H1 (cell line): ENCODE measurements around the gene GPR15LG. TPM values are rescaled to one million over a fixed set of nuclear protein-coding genes. Genes with fewer than 3 reads are reported as not detected.

Experiments
- CTCF ChIA-PET: fragments of 300-600 bp; sonication (Branson Sonifier 250); formaldehyde crosslinking; loops from one replicate; lab custom pipeline; 2021; ENCODE audit not compliant: partially characterized antibody; lab: Charles Lee
- POLR2A ChIA-PET: fragments of 300-600 bp; sonication (Branson Sonifier 250); formaldehyde crosslinking; loops from one replicate; lab custom pipeline; 2021; ENCODE audit warnings: inconsistent platforms; ENCODE audit not compliant: partially characterized antibody; lab: Charles Lee
- DNase-seq, 2 experiments: peaks; one replicate each; pipeline versions ENCODE4 v3.0.0 to v3.0.0-alpha.2; 2010 to 2022; ENCODE audit warnings: low spot score in 2 of 2, low read depth in 1 of 2, mixed read lengths in 1 of 2
- FAIRE-seq: peaks from 2 replicates; lab custom pipeline; 2011; peaks lifted over from hg19 to GRCh38; lab: Jason Lieb, UNC
- H2AFZ ChIP-seq: 2 replicates; pipeline ENCODE4 v1.8.1; 2012; ENCODE audit warnings: low read length, inconsistent platforms
- H2AK5ac ChIP-seq: 2 replicates; pipeline ENCODE4 v1.6.1; 2013; ENCODE audit warnings: low read depth, low read length
- H2BK120ac ChIP-seq: replicated peaks from 2 replicates; pipeline ENCODE3; 2013; ENCODE audit warnings: low read depth, low read length, inconsistent platforms
- H2BK12ac ChIP-seq: 2 replicates; pipeline ENCODE4 v1.6.1; 2013; ENCODE audit warnings: low read depth, low read length
- H2BK15ac ChIP-seq: 2 replicates; pipeline ENCODE4 v1.6.1; 2013; ENCODE audit warnings: low read length
- H2BK20ac ChIP-seq: 2 replicates; pipeline ENCODE4 v1.6.1; 2013; ENCODE audit warnings: low read length
- H2BK5ac ChIP-seq: 2 replicates; pipeline ENCODE4 v1.6.1; 2013; ENCODE audit warnings: low read depth, low read length
- H3K14ac ChIP-seq: 2 replicates; pipeline ENCODE4 v1.6.1; 2013; ENCODE audit warnings: inconsistent platforms; ENCODE audit not compliant: insufficient read length
- H3K18ac ChIP-seq: 2 replicates; pipeline ENCODE4 v1.6.1; 2013; ENCODE audit warnings: low read length; ENCODE audit errors: extremely low read depth
- H3K23ac ChIP-seq: 2 replicates; pipeline ENCODE4 v1.6.1; 2013; ENCODE audit warnings: inconsistent platforms; ENCODE audit not compliant: insufficient read length
- H3K23me2 ChIP-seq: 2 replicates; pipeline ENCODE4 v1.6.1; 2013; ENCODE audit warnings: low read depth, low read length
- H3K27ac ChIP-seq: 2 replicates; pipeline ENCODE4 v1.6.1; 2011; ENCODE audit warnings: low read depth, low read length, inconsistent platforms
- H3K27me3 ChIP-seq, 4 experiments: replicated peaks in 1 of 4; 1 replicate in 1 of 4; 2 replicates in 3 of 4; pipeline versions ENCODE4 v1.6.1 to v1.8.1; 2011 to 2013; ENCODE audit warnings: low read length in 3 of 4, mild to moderate bottlenecking in 3 of 4, inconsistent platforms in 2 of 4, mixed read lengths in 2 of 4, moderate library complexity in 1 of 4; ENCODE audit not compliant: control insufficient read depth in 3 of 4, insufficient read depth in 3 of 4; ENCODE audit errors: extremely low read depth in 1 of 4
- H3K36me3 ChIP-seq, 4 experiments: 2 replicates each; pipeline versions ENCODE4 v1.6.1 to v1.8.1; 2011 to 2013; ENCODE audit warnings: mild to moderate bottlenecking in 4 of 4, low read length in 3 of 4, moderate library complexity in 2 of 4, control low read depth in 1 of 4, inconsistent platforms in 1 of 4; ENCODE audit not compliant: insufficient read depth in 4 of 4, control insufficient read depth in 2 of 4
- H3K4ac ChIP-seq: replicated peaks from 2 replicates; pipeline ENCODE3; 2013; ENCODE audit warnings: low read length, low read depth, mixed read lengths, inconsistent platforms; ENCODE audit not compliant: insufficient read length
- H3K4me1 ChIP-seq, 4 experiments: replicated peaks in 1 of 4; 1 replicate in 1 of 4; 2 replicates in 3 of 4; pipeline versions ENCODE4 v1.6.1 to v1.8.1; 2011 to 2013; ENCODE audit warnings: low read length in 3 of 4, inconsistent platforms in 2 of 4, mixed read lengths in 1 of 4; ENCODE audit not compliant: insufficient read depth in 4 of 4, control insufficient read depth in 3 of 4
- H3K4me2 ChIP-seq, 2 experiments: 2 replicates each; pipeline versions ENCODE4 v1.6.1 to v1.8.1; 2011 to 2013; ENCODE audit warnings: low read depth in 2 of 2, low read length in 2 of 2, control low read depth in 1 of 2, inconsistent platforms in 1 of 2, mild to moderate bottlenecking in 1 of 2; ENCODE audit not compliant: insufficient read depth in 1 of 2
- H3K4me3 ChIP-seq, 4 experiments: fragments of 200-600, 300-600 bp in 1 of 4; sonication (generic), shearing (Covaris generic), sonication (Bioruptor Twin) in 1 of 4; 2 replicates each; pipeline versions ENCODE4 v1.5.1 to v1.8.1; 2011 to 2016; ENCODE audit warnings: low read length in 4 of 4, low read depth in 3 of 4, control low read depth in 2 of 4, inconsistent platforms in 2 of 4, mild to moderate bottlenecking in 2 of 4, mixed read lengths in 1 of 4, moderate library complexity in 1 of 4; ENCODE audit not compliant: insufficient read depth in 2 of 4; ENCODE audit errors: extremely low read depth in 1 of 4
- H3K56ac ChIP-seq: replicated peaks from 2 replicates; pipeline ENCODE3; 2013; ENCODE audit warnings: low read depth, mild to moderate bottlenecking, mixed read lengths, low read length, inconsistent platforms; ENCODE audit not compliant: insufficient read length
- H3K79me1 ChIP-seq: 2 replicates; pipeline ENCODE4 v1.6.1; 2013; ENCODE audit warnings: low read depth, low read length, control low read depth
- H3K79me2 ChIP-seq, 2 experiments: 2 replicates each; pipeline versions ENCODE4 v1.6.1 to v1.8.1; 2012 to 2013; ENCODE audit warnings: low read length in 2 of 2, mild to moderate bottlenecking in 2 of 2, inconsistent platforms in 1 of 2; ENCODE audit not compliant: insufficient read depth in 2 of 2, control insufficient read depth in 1 of 2
- H3K9ac ChIP-seq, 4 experiments: replicated peaks in 1 of 4; 1 replicate in 1 of 4; 2 replicates in 3 of 4; pipeline versions ENCODE4 v1.6.1 to v1.8.1; 2011 to 2013; ENCODE audit warnings: low read depth in 3 of 4, low read length in 3 of 4, control low read depth in 2 of 4, mild to moderate bottlenecking in 2 of 4, moderate library complexity in 2 of 4, inconsistent platforms in 1 of 4; ENCODE audit errors: extremely low read depth in 1 of 4
- H3K9me3 ChIP-seq, 2 experiments: 2 replicates each; pipeline versions ENCODE4 v1.6.1 to v1.8.1; 2012 to 2013; ENCODE audit warnings: mild to moderate bottlenecking in 2 of 2, moderate library complexity in 2 of 2, control low read depth in 1 of 2, inconsistent platforms in 1 of 2, low read depth in 1 of 2, low read length in 1 of 2, mixed read lengths in 1 of 2; ENCODE audit not compliant: insufficient read depth in 2 of 2
- H4K20me1 ChIP-seq, 2 experiments: replicated peaks in 1 of 2; 2 replicates each; pipeline versions ENCODE3 to v1.8.1; 2011 to 2013; ENCODE audit warnings: inconsistent platforms in 2 of 2, low read length in 2 of 2, mild to moderate bottlenecking in 1 of 2; ENCODE audit not compliant: insufficient read depth in 2 of 2, control insufficient read depth in 1 of 2
- H4K5ac ChIP-seq: 2 replicates; pipeline ENCODE4 v1.6.1; 2013; ENCODE audit warnings: low read length, low read depth, mixed read lengths, inconsistent platforms; ENCODE audit not compliant: insufficient read length
- H4K8ac ChIP-seq: 2 replicates; pipeline ENCODE4 v1.8.0; 2013; ENCODE audit warnings: mild to moderate bottlenecking, moderate library complexity, low read length, inconsistent platforms; ENCODE audit not compliant: insufficient read depth; ENCODE audit errors: extremely low read depth
- H4K91ac ChIP-seq: replicated peaks from 2 replicates; pipeline ENCODE3; 2013; ENCODE audit warnings: low read length, mixed read lengths, inconsistent platforms; ENCODE audit not compliant: insufficient read length
- ATF2 ChIP-seq: IDR thresholded peaks from 2 replicates; pipeline ENCODE4 v1.6.1; 2012; ENCODE audit warnings: low read length, inconsistent platforms
- CBX8 ChIP-seq: fragments of 300-800, 300-1000 bp; sonication (generic); IDR thresholded peaks from 2 replicates; pipeline ENCODE4 v1.7.1; 2016; ENCODE audit warnings: low read depth, low read length, borderline replicate concordance
- CHD1 ChIP-seq: IDR thresholded peaks from 2 replicates; pipeline ENCODE4 v1.6.1; 2012; ENCODE audit warnings: low read depth, low read length, improper control_type of control experiment
- NANOG ChIP-seq: IDR thresholded peaks from 2 replicates; pipeline ENCODE4 v1.6.1; 2011; ENCODE audit warnings: low read length, low read depth, mild to moderate bottlenecking, inconsistent platforms; ENCODE audit not compliant: insufficient read depth, poor library complexity, severe bottlenecking
- PHF8 ChIP-seq: fragments of 200-600 bp; sonication (generic); conservative IDR thresholded peaks from 2 replicates; pipeline ENCODE4 v1.7.1; 2012; ENCODE audit warnings: low read depth, mild to moderate bottlenecking, inconsistent platforms, low read length, moderate library complexity
- POU5F1 ChIP-seq: IDR thresholded peaks from 2 replicates; pipeline ENCODE4 v1.6.1; 2011; ENCODE audit warnings: low read depth, mild to moderate bottlenecking, low read length, moderate library complexity
- RAD21 ChIP-seq, 2 experiments: IDR thresholded peaks in 1 of 2; conservative IDR thresholded peaks in 1 of 2; 2 replicates each; pipeline ENCODE4 v1.6.1; 2011; ENCODE audit warnings: low read depth in 2 of 2, low read length in 2 of 2, improper control_type of control experiment in 1 of 2, inconsistent platforms in 1 of 2, mild to moderate bottlenecking in 1 of 2, moderate library complexity in 1 of 2
- RXRA ChIP-seq: IDR thresholded peaks from 2 replicates; pipeline ENCODE4 v1.6.1; 2011; ENCODE audit warnings: low read depth, mild to moderate bottlenecking, low read length, moderate library complexity; ENCODE audit not compliant: insufficient read depth
- SIX5 ChIP-seq: IDR thresholded peaks from 2 replicates; pipeline ENCODE4 v1.6.1; 2011; ENCODE audit warnings: mild to moderate bottlenecking, low read depth, low read length
- SRF ChIP-seq: IDR thresholded peaks from 2 replicates; pipeline ENCODE4 v1.6.1; 2011; ENCODE audit warnings: mild to moderate bottlenecking, low read depth, low read length, moderate library complexity
- TBP ChIP-seq: IDR thresholded peaks from 2 replicates; pipeline ENCODE4 v1.6.1; 2011; ENCODE audit warnings: low read depth, low read length, improper control_type of control experiment
- ZNF274 ChIP-seq: IDR thresholded peaks from 2 replicates; pipeline ENCODE4 v1.7.0; 2012; ENCODE audit warnings: low read length, borderline replicate concordance; ENCODE audit errors: extremely low read depth
- WGBS, 2 experiments: shearing (Covaris generic) in 1 of 2; methylation state at CpG; one replicate each; pipeline versions ENCODE4 v1.1.6 to v1.1.7; 2013 to 2015; ENCODE audit warnings: low lambda C conversion rate in 2 of 2, mixed read lengths in 2 of 2, inconsistent platforms in 1 of 2, low coverage in 1 of 2, missing lambda C conversion rate in 1 of 2; ENCODE audit not compliant: insufficient replicate concordance in 2 of 2, insufficient coverage in 1 of 2, insufficient read length in 1 of 2; ENCODE audit errors: extremely low coverage in 1 of 2, missing lambda C conversion rate in 1 of 2; 5-methylcytosine and 5-hydroxymethylcytosine counted together
- polyA plus RNA-seq, 7 experiments: library from polyadenylated mRNA; depleted of rRNA in 3 of 7; stranded (reverse) in 5 of 7; unstranded in 2 of 7; fragments of >200 nt in 5 of 7; fragments of 200-250 nt in 2 of 7; gene quantifications; 1 replicate in 5 of 7; 2 replicates in 1 of 7; 4 replicates in 1 of 7; pipeline versions ENCODE4 v1.2.1 to v1.2.3, GENCODE V29; 2011 to 2013; ENCODE audit warnings: missing spikeins in 2 of 7, mixed read lengths in 2 of 7
- total RNA-seq: library from RNA; stranded (reverse); fragmentation: NEBNext Ultra II Directional; extraction: Animal tissue kit (Norgen Biotek cat#: 25700); gene quantifications from 2 replicates; pipeline ENCODE4 v1.2.1, GENCODE V29; 2021

GPR15LG gene
- total and polyA plus RNA-seq, 2 of the 8 experiments (the other 6 are each of a cell fraction or from before 2014, with no cell fraction given): not detected

- Histone ChIP-seq H2AFZ (no peak overlapping the region), H2BK12ac (no peak overlapping the region), H2BK5ac (no peak overlapping the region), H3K9me3 (no peaks in the 10 kb centered on the region), H4K91ac (no peak overlapping the region), H4K20me1 (no peaks in the 10 kb centered on the region), H3K4ac (no peak overlapping the region), H3K9ac (no peak overlapping the region), H3K27ac (no peak overlapping the region), H3K18ac (no peak overlapping the region), H3K14ac (no peak overlapping the region), H3K4me3 (no peak overlapping the region), H3K36me3 (no peaks in the 10 kb centered on the region), H3K4me1 (peaks cover 0 to 2% (median 0%) of the 10 kb centered on the region in 4 experiments; a peak in 3 of 7 replicates), H4K8ac (no peak overlapping the region), H3K23me2 (no peaks in the 10 kb centered on the region), H3K4me2 (no peak overlapping the region), H2AK5ac (no peak overlapping the region), H3K79me2 (no peaks in the 10 kb centered on the region), H3K23ac (no peak overlapping the region), H4K5ac (no peak overlapping the region), H3K27me3 (peaks cover 0 to 3% (median under 1%) of the 10 kb centered on the region in 4 experiments; a peak in 3 of 7 replicates), H2BK20ac (no peak overlapping the region), H2BK120ac (no peak overlapping the region), H3K56ac (no peak overlapping the region), H3K79me1 (no peaks in the 10 kb centered on the region), H2BK15ac (no peak overlapping the region)
- ChIA-PET POLR2A (no interaction called here), CTCF (interaction anchor here (0.6 to 2.9 kb wide), 7 partner anchors 10 to 84 kb away, joined by 3 to 22 read pairs (median 3); no protein-coding TSS in a partner anchor)
- WGBS, 2 experiments: 91% methylated on average over 10 of the region's 10 CpGs; no CpG with 5 or more reads in 1 of the 2 experiments
- FAIRE-seq: no peak
- DNase-seq: no peak
- TF ChIP-seq SIX5: no peak
- TF ChIP-seq PHF8: no peak
- TF ChIP-seq CHD1: no peak
- TF ChIP-seq ZNF274: no peak
- no peak for TF ChIP-seq ATF2
- no peak for TF ChIP-seq RXRA
- no peak for TF ChIP-seq POU5F1
- no peak for TF ChIP-seq SRF
- no peak for TF ChIP-seq TBP
- TF ChIP-seq CBX8: no peak
- TF ChIP-seq NANOG: no peak
- no peak for TF ChIP-seq RAD21 (IDR thresholded peaks at IDR 0.05 in 1 of 2, conservative IDR thresholded peaks at IDR 0.05 in 1 of 2; ENCODE audit: low read depth in 2 of 2, low read length in 2 of 2)
These were observed 58.8 kb downstream of the GPR15LG start for GRCh38 chr10:84232376-84232775.
